Right ventricle myocardium inferior (tissue), 1 donor: ENCODE results near the gene ZNF268. TPM values are rescaled to one million over a fixed set of nuclear protein-coding genes. Genes with fewer than 3 reads are reported as not detected.
"Not testable (repeated sequence)": the region's sequence is repeated elsewhere in the genome, so short reads cannot be mapped to it uniquely, and the experiment has no call there.

Experiments used
- ATAC-seq: fragments of 200-7000 bp; cut with Tn5 transposase; one replicate; pipeline ENCODE4 v1.9.1; 2020; ENCODE audit warnings: mild to moderate bottlenecking, moderate library complexity
- DNase-seq: peaks from one replicate; pipeline ENCODE4 v3.0.0; 2021; ENCODE audit errors: missing footprints
- intact Hi-C: fragments of 100-400 bp; cut with DNase I; formaldehyde crosslinking; loops from one replicate; pipeline ENCODE4 v1.11.0; 2022
- total RNA-seq: library from RNA; stranded (reverse); fragmentation: NEBNext Ultra II Directional; extraction: Animal tissue kit (Norgen Biotek cat#: 25700); gene quantifications from one replicate; pipeline ENCODE4 v1.2.1, GENCODE V29; 2021
- donor health status: DM: no; HTN: yes; CAD: no; lungs with severe emphysema.

ZNF268 gene
- total RNA-seq, 1 donor from 2014 or later: 6.8 TPM

- DNase-seq: no peak
- ATAC-seq: no peak
- intact Hi-C loops: no loop called here
Measured at GRCh38 chr12:133222211-133222610, 40.9 kb downstream of the ZNF268 start.

GRCh38 chr12:133225527-133225926, 44.2 kb downstream of the ZNF268 start:
- intact Hi-C loops: no loop called here
- no peak for ATAC-seq
- no peak for DNase-seq

- ATAC-seq (no peak), DNase-seq (no peak)
- intact Hi-C loops: no loop called here
Measured at GRCh38 chr12:133226690-133227089, 45.4 kb downstream of the ZNF268 start.

- intact Hi-C loops: no loop called here
- no peak for DNase-seq
- ATAC-seq: no peak
Measured at GRCh38 chr12:133227281-133227852, 46.1 kb downstream of the ZNF268 start.

GRCh38 chr12:133231001-133231400, 49.7 kb downstream of the ZNF268 start:
- intact Hi-C loops: no loop called here
- no peak for DNase-seq
- ATAC-seq: no peak

GRCh38 chr12:133233006-133233405, 51.7 kb downstream of the ZNF268 start:
- intact Hi-C loops: no loop called here
- ATAC-seq (no peak), DNase-seq (no peak)

GRCh38 chr12:133233993-133234564, 52.8 kb downstream of the ZNF268 start:
- DNase-seq (no peak), ATAC-seq (no peak)
- intact Hi-C loops: no loop called here

- ATAC-seq: no peak
- intact Hi-C loops: no loop called here
Measured at GRCh38 chr12:133234971-133235370, 53.7 kb downstream of the ZNF268 start.

GRCh38 chr12:133235401-133236112, 54.3 kb downstream of the ZNF268 start, which contains the start of gene ANHX:
Gene ANHX (minus strand): TSS chr12:133235877. CDS start chr12:133234356, 1,521 bp downstream.
- intact Hi-C loops: no loop called here
- DNase-seq: no peak
- ATAC-seq: no peak

More at GRCh38 chr12:133234971-133235370, 53.7 kb downstream of the ZNF268 start:
- DNase-seq: no peak

GRCh38 chr12:133236144-133236543, 54.8 kb downstream of the ZNF268 start:
- intact Hi-C loops: no loop called here
- ATAC-seq: no peak

GRCh38 chr12:133236556-133236955, 55.3 kb downstream of the ZNF268 start:
- DNase-seq: no peak
- no peak for ATAC-seq
- intact Hi-C loops: no loop called here

More at GRCh38 chr12:133236144-133236543, 54.8 kb downstream of the ZNF268 start:
- DNase-seq: no peak

GRCh38 chr12:133251732-133252131, 70.4 kb downstream of the ZNF268 start:
- ATAC-seq (no peak), DNase-seq (no peak)
- intact Hi-C loops: no loop called here

GRCh38 chr12:133255833-133256232, 74.5 kb downstream of the ZNF268 start:
- DNase-seq, intact Hi-C loops, ATAC-seq: not testable (repeated sequence)

GRCh38 chr12:133256321-133256720, 75.0 kb downstream of the ZNF268 start:
- ATAC-seq: no peak
- DNase-seq: no peak
- intact Hi-C loops: no loop called here

GRCh38 chr12:133264173-133264572, 82.9 kb downstream of the ZNF268 start:
- ATAC-seq: no peak
- no peak for DNase-seq
- intact Hi-C loops: no loop called here

Other genes with a start within 250 kb of the ZNF268 start
- 13.1 TPM for gene ZNF605, start 225.2 kb upstream of the ZNF268 start, total RNA-seq
- gene ZNF26, start 195.1 kb upstream of the ZNF268 start, total RNA-seq: 4.4 TPM
- gene ZNF84, start 144.0 kb upstream of the ZNF268 start, total RNA-seq: 15.1 TPM
- gene ZNF140, start 100.6 kb upstream of the ZNF268 start, total RNA-seq: 6.3 TPM
- 1.2 TPM for gene ZNF891, start 51.2 kb upstream of the ZNF268 start, total RNA-seq
- 5.4 TPM for gene ZNF10, start 50.9 kb upstream of the ZNF268 start, total RNA-seq
- gene ANHX, start 54.4 kb downstream of the ZNF268 start, total RNA-seq: not detected